Measurements from ENCODE around the gene DYNLT1.
"Not testable (repeated sequence)": the region's sequence is repeated elsewhere in the genome, so short reads cannot be mapped to it uniquely, and the experiment has no call there.

DYNLT1 gene

DNA sequence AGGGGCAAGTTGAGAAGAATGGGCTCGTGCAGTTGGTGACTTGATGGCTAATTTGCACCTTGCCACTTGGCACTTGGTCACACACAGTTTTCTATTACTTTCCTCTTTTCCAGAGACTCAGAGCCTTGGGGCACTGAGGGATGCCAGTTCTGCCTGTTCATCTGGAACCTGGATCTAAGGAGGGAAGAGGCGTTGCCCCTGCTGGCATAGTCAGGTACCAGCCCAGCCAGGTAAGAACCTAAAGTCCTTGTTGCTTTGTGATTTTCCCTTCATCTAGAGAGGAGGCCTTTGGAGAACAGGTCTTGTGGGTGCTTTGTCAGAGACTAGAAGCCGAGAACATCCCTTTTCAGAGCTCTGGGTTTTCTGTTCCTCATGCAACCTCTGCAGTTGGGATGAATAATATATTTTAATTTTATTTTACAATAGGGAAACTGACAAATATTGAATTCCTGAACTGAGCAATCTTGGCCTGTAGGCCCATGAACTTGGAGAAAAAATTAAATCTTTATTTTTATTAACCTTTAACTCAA, 16.7 kb upstream of the DYNLT1 start:
- Mint-ChIP-seq H3K9me3 (no peaks in the 10 kb centered on the region), H3K4me1 (peaks cover 23% of the 10 kb centered on the region), H3K36me3 (ENCODE audit: low read depth) (no peaks in the 10 kb centered on the region), H3K27me3 (ENCODE audit: low read depth, poor library complexity) (peaks cover 13% of the 10 kb centered on the region), H3K27ac (no peak overlapping the region), H3K4me3 (no peak overlapping the region)
- DNase-seq: no peak
- TF ChIP-seq, protein P1, sequence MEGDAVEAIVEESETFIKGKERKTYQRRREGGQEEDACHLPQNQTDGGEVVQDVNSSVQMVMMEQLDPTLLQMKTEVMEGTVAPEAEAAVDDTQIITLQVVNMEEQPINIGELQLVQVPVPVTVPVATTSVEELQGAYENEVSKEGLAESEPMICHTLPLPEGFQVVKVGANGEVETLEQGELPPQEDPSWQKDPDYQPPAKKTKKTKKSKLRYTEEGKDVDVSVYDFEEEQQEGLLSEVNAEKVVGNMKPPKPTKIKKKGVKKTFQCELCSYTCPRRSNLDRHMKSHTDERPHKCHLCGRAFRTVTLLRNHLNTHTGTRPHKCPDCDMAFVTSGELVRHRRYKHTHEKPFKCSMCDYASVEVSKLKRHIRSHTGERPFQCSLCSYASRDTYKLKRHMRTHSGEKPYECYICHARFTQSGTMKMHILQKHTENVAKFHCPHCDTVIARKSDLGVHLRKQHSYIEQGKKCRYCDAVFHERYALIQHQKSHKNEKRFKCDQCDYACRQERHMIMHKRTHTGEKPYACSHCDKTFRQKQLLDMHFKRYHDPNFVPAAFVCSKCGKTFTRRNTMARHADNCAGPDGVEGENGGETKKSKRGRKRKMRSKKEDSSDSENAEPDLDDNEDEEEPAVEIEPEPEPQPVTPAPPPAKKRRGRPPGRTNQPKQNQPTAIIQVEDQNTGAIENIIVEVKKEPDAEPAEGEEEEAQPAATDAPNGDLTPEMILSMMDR (IDR thresholded peaks at IDR 0.05): no peak

GRCh38 chr6:158660333-158660754, 15.8 kb upstream of the DYNLT1 start:
- Mint-ChIP-seq H3K9me3 (no peaks in the 10 kb centered on the region), H3K27ac (no peak overlapping the region), H3K4me1 (peaks cover 30% of the 10 kb centered on the region), H3K27me3 (ENCODE audit: low read depth, poor library complexity) (peaks cover 10% of the 10 kb centered on the region), H3K36me3 (ENCODE audit: low read depth) (no peaks in the 10 kb centered on the region), H3K4me3 (no peak overlapping the region)
- TF ChIP-seq, protein P1 (IDR thresholded peaks at IDR 0.05): peak; percentile 32
- DNase-seq: no peak

DNA sequence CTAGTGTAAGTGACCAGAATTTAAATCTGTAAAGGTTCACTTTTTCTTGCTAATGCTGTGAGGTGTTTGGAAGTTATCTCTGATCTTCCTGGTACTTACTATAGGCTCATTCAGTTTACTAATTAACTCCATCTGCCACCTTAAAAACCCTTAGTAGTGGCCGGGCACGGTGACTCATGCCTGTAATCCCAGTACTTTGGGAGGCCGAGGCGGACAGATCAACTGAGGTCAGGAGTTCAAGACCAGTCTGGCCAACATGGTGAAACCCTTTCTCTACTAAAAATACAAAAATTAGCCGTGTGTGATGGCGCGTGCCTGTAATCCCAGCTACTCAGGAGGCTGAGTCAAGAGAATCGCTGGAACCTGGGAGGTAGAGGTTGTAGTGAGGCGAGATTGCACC, 12.4 kb upstream of the DYNLT1 start:
- not testable (repeated sequence) for H3K4me3 Mint-ChIP-seq; DNase-seq; H3K9me3 Mint-ChIP-seq; H3K27me3 Mint-ChIP-seq (ENCODE audit: low read depth, poor library complexity); H3K27ac Mint-ChIP-seq; H3K36me3 Mint-ChIP-seq (ENCODE audit: low read depth)
- peaks cover 29% of the 10 kb centered on the region for H3K4me1 Mint-ChIP-seq

DNA sequence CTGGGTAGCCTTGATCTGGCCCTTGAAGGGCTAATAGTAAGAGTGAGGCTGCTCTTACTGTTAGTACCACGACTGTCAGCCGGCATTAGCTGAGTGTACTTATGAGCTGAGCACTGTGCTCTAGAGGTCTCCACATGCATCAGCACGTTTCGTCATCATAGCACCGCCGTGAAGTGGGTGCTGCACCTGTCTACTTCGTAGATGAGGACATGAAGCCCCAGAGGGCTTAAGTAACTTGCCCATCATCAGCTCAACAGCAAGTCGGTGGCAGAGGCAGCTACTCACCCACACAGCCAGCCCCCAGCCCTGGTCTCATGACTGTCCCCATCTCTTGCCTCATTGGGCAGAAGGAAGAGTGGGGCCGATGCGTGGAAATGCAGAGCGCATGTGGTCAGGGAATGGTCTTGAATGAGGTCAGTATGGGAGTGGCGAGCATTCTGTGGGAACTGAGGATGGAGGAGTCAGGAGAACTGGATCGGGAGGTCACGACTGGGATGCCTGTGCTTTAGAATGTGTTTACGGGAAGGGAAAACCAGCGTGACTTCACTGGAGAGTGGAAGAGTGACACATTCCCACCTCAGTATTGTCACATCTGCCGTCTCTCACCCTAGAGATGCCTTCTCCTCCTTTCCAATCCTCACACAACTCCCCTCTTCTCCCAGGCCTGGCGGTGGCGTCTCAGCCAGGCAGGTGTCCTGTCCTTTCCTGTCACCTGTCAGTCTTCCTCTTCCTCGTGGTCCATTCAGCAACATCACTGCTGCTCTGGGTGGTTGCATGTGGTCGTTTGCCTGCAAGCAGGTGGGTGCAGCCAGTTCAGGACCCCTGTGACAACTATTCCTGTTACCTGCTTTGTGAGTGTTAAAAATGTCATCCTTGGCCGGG, 11.3 kb upstream of the DYNLT1 start:
- DNase-seq: no peak
- Mint-ChIP-seq H3K27ac (peak overlapping the region; percentile 57), H3K4me1 (peaks cover 29% of the 10 kb centered on the region), H3K36me3 (ENCODE audit: low read depth) (no peaks in the 10 kb centered on the region), H3K27me3 (ENCODE audit: low read depth, poor library complexity) (peaks cover 8% of the 10 kb centered on the region), H3K4me3 (no peak overlapping the region), H3K9me3 (no peaks in the 10 kb centered on the region)
- TF ChIP-seq, protein P1 (IDR thresholded peaks at IDR 0.05): no peak

GRCh38 chr6:158654960-158655489, 10.5 kb upstream of the DYNLT1 start:
- H3K4me1 Mint-ChIP-seq: peaks cover 29% of the 10 kb centered on the region
- no peak overlapping the region for H3K4me3 Mint-ChIP-seq
- no peak overlapping the region for H3K27ac Mint-ChIP-seq
- H3K27me3 Mint-ChIP-seq (ENCODE audit: low read depth, poor library complexity): peaks cover 8% of the 10 kb centered on the region
- H3K36me3 Mint-ChIP-seq (ENCODE audit: low read depth): no peaks in the 10 kb centered on the region
- DNase-seq: no peak
- TF ChIP-seq, protein P1 (IDR thresholded peaks at IDR 0.05): no peak
- no peaks in the 10 kb centered on the region for H3K9me3 Mint-ChIP-seq

GRCh38 chr6:158654498-158654897, 10.0 kb upstream of the DYNLT1 start:
- Mint-ChIP-seq H3K9me3 (no peaks in the 10 kb centered on the region), H3K27ac (no peak overlapping the region), H3K4me1 (peaks cover 33% of the 10 kb centered on the region), H3K4me3 (no peak overlapping the region), H3K27me3 (ENCODE audit: low read depth, poor library complexity) (peaks cover 13% of the 10 kb centered on the region), H3K36me3 (ENCODE audit: low read depth) (no peaks in the 10 kb centered on the region)
- TF ChIP-seq, protein P1 (IDR thresholded peaks at IDR 0.05): no peak
- DNase-seq: no peak

All from nephron progenitor cell (in vitro differentiated cells).